Activated T-cell treated with anti-CD3 and anti-CD28 coated beads, Interleukin-2, amount 50 U/mL, for 4 hours (primary cell): ENCODE results near the gene XXYLT1. TPM values are rescaled to one million over a fixed set of nuclear protein-coding genes. Genes with fewer than 3 reads are reported as not detected.
A peak's percentile ranks its signal among the peaks of the same experiment; 100 is the strongest.

Experiments
- ATAC-seq, 2 donors: fragments of 200-7000 bp; cut with Tn5 transposase; one replicate each; pipeline ENCODE4 v1.10.0; 2021
- DNase-seq: peaks from one replicate; pipeline ENCODE4 v3.0.0-alpha.2; 2020
- H3K27me3 Mint-ChIP-seq: one replicate; pipeline ENCODE4 v1.8.0; 2021; ENCODE audit warnings: low read depth, mixed read lengths
- H3K36me3 Mint-ChIP-seq: one replicate; pipeline ENCODE4 v1.8.0; 2022; ENCODE audit warnings: mixed read lengths; ENCODE audit not compliant: insufficient read depth
- H3K4me1 Mint-ChIP-seq: one replicate; pipeline ENCODE4 v1.8.0; 2021; ENCODE audit warnings: low read depth, mixed read lengths
- H3K4me3 Mint-ChIP-seq: one replicate; pipeline ENCODE4 v1.8.0; 2021; ENCODE audit warnings: mild to moderate bottlenecking, moderate library complexity, mixed read lengths
- H3K9me3 Mint-ChIP-seq: one replicate; pipeline ENCODE4 v1.8.0; 2021; ENCODE audit warnings: mixed read lengths
- total RNA-seq, 3 donors: library from RNA; stranded (reverse); gene quantifications; one replicate each; pipeline ENCODE4 v1.2.1, GENCODE V29; 2021

The XXYLT1 gene
- total RNA-seq, 3 donors from 2014 or later: 8.6 to 10.6 (median 8.8) TPM

GRCh38 chr3:195259475-195260279 lies 11.3 kb downstream of the XXYLT1 start:
- Mint-ChIP-seq H3K4me3 (peak overlapping the region; percentile 57), H3K9me3 (no peaks in the 10 kb centered on the region), H3K27me3 (no peaks in the 10 kb centered on the region), H3K4me1 (peaks cover 14% of the 10 kb centered on the region), H3K36me3 (no peaks in the 10 kb centered on the region)
- ATAC-seq (peak; percentile 77 to 81), DNase-seq (peak; percentile 81)

- Mint-ChIP-seq H3K4me3 (peak overlapping the region; percentile 54), H3K27me3 (no peaks in the 10 kb centered on the region), H3K36me3 (no peaks in the 10 kb centered on the region), H3K9me3 (no peaks in the 10 kb centered on the region), H3K4me1 (peaks cover 14% of the 10 kb centered on the region)
- no peak for ATAC-seq
- DNase-seq: no peak
Observed at GRCh38 chr3:195259154-195259474, 11.8 kb downstream of the XXYLT1 start.

- no peak for ATAC-seq
- Mint-ChIP-seq H3K4me3 (peak overlapping the region; percentile 59), H3K27me3 (no peaks in the 10 kb centered on the region), H3K36me3 (no peaks in the 10 kb centered on the region), H3K4me1 (peaks cover 14% of the 10 kb centered on the region), H3K9me3 (no peaks in the 10 kb centered on the region)
- no peak for DNase-seq
Observed at GRCh38 chr3:195258449-195259153, 12.4 kb downstream of the XXYLT1 start.

- H3K36me3 Mint-ChIP-seq: no peaks in the 10 kb centered on the region
- H3K4me3 Mint-ChIP-seq: no peak overlapping the region
- H3K27me3 Mint-ChIP-seq: no peaks in the 10 kb centered on the region
- DNase-seq (no peak), ATAC-seq (no peak)
- peaks cover 15% of the 10 kb centered on the region for H3K4me1 Mint-ChIP-seq
- no peaks in the 10 kb centered on the region for H3K9me3 Mint-ChIP-seq
Observed at GRCh38 chr3:195257454-195258448, 13.2 kb downstream of the XXYLT1 start.

- DNase-seq (no peak), ATAC-seq (no peak)
- Mint-ChIP-seq H3K27me3 (no peaks in the 10 kb centered on the region), H3K4me3 (no peak overlapping the region), H3K36me3 (no peaks in the 10 kb centered on the region), H3K9me3 (no peaks in the 10 kb centered on the region), H3K4me1 (peaks cover 21% of the 10 kb centered on the region)
Observed at GRCh38 chr3:195256639-195257453, 14.1 kb downstream of the XXYLT1 start.

GRCh38 chr3:195255571-195256501 lies 15.1 kb downstream of the XXYLT1 start:
- H3K4me3 Mint-ChIP-seq: no peak overlapping the region
- DNase-seq (no peak), ATAC-seq (no peak)
- no peaks in the 10 kb centered on the region for H3K36me3 Mint-ChIP-seq
- no peaks in the 10 kb centered on the region for H3K9me3 Mint-ChIP-seq
- H3K27me3 Mint-ChIP-seq: no peaks in the 10 kb centered on the region
- H3K4me1 Mint-ChIP-seq: peaks cover 24% of the 10 kb centered on the region

GRCh38 chr3:195255176-195255500 lies 15.8 kb downstream of the XXYLT1 start:
- H3K36me3 Mint-ChIP-seq: no peaks in the 10 kb centered on the region
- no peak overlapping the region for H3K4me3 Mint-ChIP-seq
- no peaks in the 10 kb centered on the region for H3K9me3 Mint-ChIP-seq
- DNase-seq (no peak), ATAC-seq (no peak)
- H3K27me3 Mint-ChIP-seq: no peaks in the 10 kb centered on the region
- peaks cover 24% of the 10 kb centered on the region for H3K4me1 Mint-ChIP-seq

GRCh38 chr3:195254454-195255175 lies 16.3 kb downstream of the XXYLT1 start:
- no peak for DNase-seq
- ATAC-seq: no peak
- no peaks in the 10 kb centered on the region for H3K9me3 Mint-ChIP-seq
- H3K4me1 Mint-ChIP-seq: peaks cover 24% of the 10 kb centered on the region
- H3K27me3 Mint-ChIP-seq: no peaks in the 10 kb centered on the region
- H3K4me3 Mint-ChIP-seq: no peak overlapping the region
- no peaks in the 10 kb centered on the region for H3K36me3 Mint-ChIP-seq

GRCh38 chr3:195253923-195254432 lies 17.0 kb downstream of the XXYLT1 start:
- no peak for DNase-seq
- no peaks in the 10 kb centered on the region for H3K27me3 Mint-ChIP-seq
- no peak overlapping the region for H3K4me3 Mint-ChIP-seq
- ATAC-seq: no peak
- no peaks in the 10 kb centered on the region for H3K36me3 Mint-ChIP-seq
- no peaks in the 10 kb centered on the region for H3K9me3 Mint-ChIP-seq
- peaks cover 23% of the 10 kb centered on the region for H3K4me1 Mint-ChIP-seq

GRCh38 chr3:195251336-195252065 lies 19.5 kb downstream of the XXYLT1 start:
- no peaks in the 10 kb centered on the region for H3K9me3 Mint-ChIP-seq
- peaks cover 17% of the 10 kb centered on the region for H3K4me1 Mint-ChIP-seq
- H3K4me3 Mint-ChIP-seq: no peak overlapping the region
- H3K27me3 Mint-ChIP-seq: no peaks in the 10 kb centered on the region
- DNase-seq (no peak), ATAC-seq (peak; percentile 74 to 83)
- peaks cover 4% of the 10 kb centered on the region for H3K36me3 Mint-ChIP-seq

GRCh38 chr3:195250473-195251251 lies 20.3 kb downstream of the XXYLT1 start:
- no peaks in the 10 kb centered on the region for H3K27me3 Mint-ChIP-seq
- peaks cover 10% of the 10 kb centered on the region for H3K36me3 Mint-ChIP-seq
- no peak overlapping the region for H3K4me3 Mint-ChIP-seq
- peak in 1 of 2 donors; percentile 19 for ATAC-seq
- H3K4me1 Mint-ChIP-seq: peaks cover 17% of the 10 kb centered on the region
- no peaks in the 10 kb centered on the region for H3K9me3 Mint-ChIP-seq
- DNase-seq: no peak
